Ovary (tissue), 3 donors: ENCODE data around the gene NEURL2.

Experiments
- EP300 ChIP-seq: sonication (generic); formaldehyde crosslinking; IDR thresholded peaks from one replicate; pipeline ENCODE4 v1.6.1; 2017; ENCODE audit warnings: antibody characterized with exemption
- POLR2A ChIP-seq: fragments of 450-650 bp; IDR thresholded peaks from one replicate; pipeline ENCODE4 v1.6.1; 2017; ENCODE audit warnings: antibody characterized with exemption, mild to moderate bottlenecking, moderate library complexity
- TF ChIP-seq, protein P1 (sequence below), 3 donors: fragments of 450-650 bp in 2 of 3; fragments of 200-600 bp in 1 of 3; IDR thresholded peaks; one replicate each; pipeline versions ENCODE4 v1.5.1 to v1.8.0; 2016 to 2022; ENCODE audit warnings: antibody characterized with exemption in 3 of 3, mild to moderate bottlenecking in 1 of 3
- donor health status: DM: no; HTN: no; CAD: no.

DNA sequence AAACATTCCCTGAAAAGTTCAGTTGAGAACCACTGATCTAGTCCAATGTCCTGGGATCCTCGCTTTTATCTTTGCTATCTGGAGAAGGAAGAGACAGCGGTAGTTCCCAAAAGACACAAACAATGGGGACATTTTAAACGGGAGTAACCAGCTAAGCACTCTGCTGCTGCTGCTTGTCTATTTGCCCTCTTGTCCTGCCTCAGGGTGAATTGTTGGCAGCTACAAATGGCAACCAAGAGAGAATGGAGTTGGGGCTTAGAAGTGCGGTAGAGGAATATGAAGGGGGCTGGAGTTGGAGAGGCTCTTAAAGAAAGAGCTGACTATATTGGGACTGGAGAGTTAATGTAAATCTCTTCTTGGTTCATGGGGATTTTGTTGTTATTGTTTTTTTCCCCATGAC is 16.4 kb downstream of the NEURL2 start:
- TF ChIP-seq POLR2A (no peak), EP300 (no peak)
- TF ChIP-seq, protein P1, sequence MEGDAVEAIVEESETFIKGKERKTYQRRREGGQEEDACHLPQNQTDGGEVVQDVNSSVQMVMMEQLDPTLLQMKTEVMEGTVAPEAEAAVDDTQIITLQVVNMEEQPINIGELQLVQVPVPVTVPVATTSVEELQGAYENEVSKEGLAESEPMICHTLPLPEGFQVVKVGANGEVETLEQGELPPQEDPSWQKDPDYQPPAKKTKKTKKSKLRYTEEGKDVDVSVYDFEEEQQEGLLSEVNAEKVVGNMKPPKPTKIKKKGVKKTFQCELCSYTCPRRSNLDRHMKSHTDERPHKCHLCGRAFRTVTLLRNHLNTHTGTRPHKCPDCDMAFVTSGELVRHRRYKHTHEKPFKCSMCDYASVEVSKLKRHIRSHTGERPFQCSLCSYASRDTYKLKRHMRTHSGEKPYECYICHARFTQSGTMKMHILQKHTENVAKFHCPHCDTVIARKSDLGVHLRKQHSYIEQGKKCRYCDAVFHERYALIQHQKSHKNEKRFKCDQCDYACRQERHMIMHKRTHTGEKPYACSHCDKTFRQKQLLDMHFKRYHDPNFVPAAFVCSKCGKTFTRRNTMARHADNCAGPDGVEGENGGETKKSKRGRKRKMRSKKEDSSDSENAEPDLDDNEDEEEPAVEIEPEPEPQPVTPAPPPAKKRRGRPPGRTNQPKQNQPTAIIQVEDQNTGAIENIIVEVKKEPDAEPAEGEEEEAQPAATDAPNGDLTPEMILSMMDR (IDR thresholded peaks at IDR 0.05), result no peak
